ENCODE data around the gene CDH16.

GRCh38 chr16:66950437-66950836 lies 31.8 kb upstream of the CDH16 start:
- TF ChIP-seq CTCF (conservative IDR thresholded peaks at IDR 0.05; ENCODE audit: low read depth, low read length) (no peak), EZH2 (IDR thresholded peaks at IDR 0.05; ENCODE audit: borderline replicate concordance, low read depth, low read length, poor library complexity, severe bottlenecking) (no peak)

All from A673 (cell line).